HepG2 (cell line): ENCODE results near the gene WIF1. TPM values are rescaled to one million over a fixed set of nuclear protein-coding genes. Genes with fewer than 3 reads are reported as not detected.

ENCODE experiments used
- ATAC-seq: fragments of 200-7000 bp; cut with Tn5 transposase; 3 replicates; pipeline ENCODE4 v1.9.1; 2020; ENCODE audit warnings: mild to moderate bottlenecking, moderate library complexity
- BruUV-seq: library from RNA; stranded (reverse); fragments of 400-500 nt; replicated peaks from 2 replicates; lab custom pipeline; 2021; lab: Mats Ljungman, UMichigan
- CTCF ChIA-PET: fragments of 300-600 bp; formaldehyde crosslinking; extraction: SDS; loops from one replicate; lab custom pipeline; 2021; ENCODE audit warnings: low total read pairs, inconsistent platforms, low intra/inter-chr PET ratio; lab: Yijun Ruan, JAX
- POLR2A ChIA-PET: fragments of 350-600 bp; sonication (Branson Sonifier 250); formaldehyde crosslinking; loops from one replicate; lab custom pipeline; 2020; ENCODE audit warnings: antibody characterized with exemption, inconsistent platforms; lab: Yijun Ruan, JAX
- DNase-seq: peaks from one replicate; pipeline ENCODE4 v3.0.0-alpha.2; 2015; ENCODE audit warnings: low spot score
- FAIRE-seq: peaks from 3 replicates; lab custom pipeline; 2011; peaks lifted over from hg19 to GRCh38; lab: Jason Lieb, UNC
- H2AFZ ChIP-seq: one replicate; pipeline ENCODE4 v1.6.1; 2011; ENCODE audit warnings: low read length, inconsistent platforms
- H3K27ac ChIP-seq: fragments of 300-600 bp; 3 replicates; pipeline ENCODE4 v1.8.0; 2011; ENCODE audit warnings: mixed run types, mild to moderate bottlenecking, mixed read lengths, low read length, inconsistent platforms; ENCODE audit not compliant: insufficient read depth; ENCODE audit errors: extremely low read length
- H3K27me3 ChIP-seq, 2 experiments: fragments of 200-600 bp in 1 of 2; 2 replicates in 1 of 2; 3 replicates in 1 of 2; pipeline versions ENCODE4 v1.6.0 to v1.8.0; 2011; ENCODE audit warnings: low read length in 2 of 2, mild to moderate bottlenecking in 2 of 2, moderate library complexity in 2 of 2, inconsistent platforms in 1 of 2; ENCODE audit not compliant: insufficient read depth in 2 of 2, control insufficient read depth in 1 of 2
- H3K36me3 ChIP-seq, 2 experiments: fragments of 200-600 bp in 1 of 2; replicated peaks in 1 of 2; 2 replicates in 1 of 2; 3 replicates in 1 of 2; pipeline versions ENCODE4 v1.5.1 to v1.8.0; 2011; ENCODE audit warnings: low read length in 2 of 2, inconsistent platforms in 1 of 2; ENCODE audit not compliant: insufficient read depth in 2 of 2, control insufficient read depth in 1 of 2
- H3K4me1 ChIP-seq: 2 replicates; pipeline ENCODE4 v1.5.1; 2012; ENCODE audit warnings: low read length, inconsistent platforms; ENCODE audit not compliant: insufficient read depth
- H3K4me2 ChIP-seq: 2 replicates; pipeline ENCODE4 v1.6.0; 2011; ENCODE audit warnings: low read depth, low read length, inconsistent platforms
- H3K4me3 ChIP-seq, 3 experiments: fragments of 200-600 bp in 1 of 3; sonication (generic), shearing (Covaris generic) in 1 of 3; replicated peaks in 1 of 3; 2 replicates each; pipeline ENCODE4 v1.5.1; 2011 to 2016; ENCODE audit warnings: low read length in 3 of 3, inconsistent platforms in 2 of 3, low read depth in 2 of 3, mild to moderate bottlenecking in 2 of 3, control low read depth in 1 of 3, mixed read lengths in 1 of 3; ENCODE audit not compliant: insufficient read depth in 1 of 3
- H3K79me2 ChIP-seq: one replicate; pipeline ENCODE4 v1.6.1; 2011; ENCODE audit warnings: low read length, inconsistent platforms; ENCODE audit not compliant: insufficient read depth
- H3K9ac ChIP-seq: 2 replicates; pipeline ENCODE4 v1.6.0; 2011; ENCODE audit warnings: mild to moderate bottlenecking, low read depth, low read length, inconsistent platforms; ENCODE audit not compliant: insufficient read depth
- H3K9me3 ChIP-seq: 2 replicates; pipeline ENCODE4 v1.5.1; 2012; ENCODE audit warnings: mild to moderate bottlenecking, low read length
- H4K20me1 ChIP-seq: 2 replicates; pipeline ENCODE4 v1.6.0; 2011; ENCODE audit warnings: inconsistent platforms, mild to moderate bottlenecking, low read length, moderate library complexity; ENCODE audit not compliant: insufficient read depth
- DBP ChIP-seq: sonication (generic); formaldehyde crosslinking; IDR thresholded peaks from 2 replicates; pipeline ENCODE4 v1.4.0; 2020; ENCODE audit warnings: missing genetic modification reagents; ENCODE audit errors: not compliant biosample characterization
- DPF2 ChIP-seq: sonication (generic); formaldehyde crosslinking; IDR thresholded peaks from 2 replicates; pipeline ENCODE4 v1.4.0; 2020; ENCODE audit warnings: mild to moderate bottlenecking, low read depth, missing genetic modification reagents, borderline replicate concordance
- ELF3 ChIP-seq: IDR thresholded peaks from 2 replicates; pipeline ENCODE4 v1.6.1; 2016; ENCODE audit warnings: missing genetic modification reagents, missing compliant biosample characterization
- ETV5 ChIP-seq: IDR thresholded peaks from 2 replicates; pipeline ENCODE4 v1.6.1; 2018; ENCODE audit warnings: missing biosample characterization, missing genetic modification reagents, inconsistent platforms, borderline replicate concordance
- MYC ChIP-seq: sonication (generic); formaldehyde crosslinking; IDR thresholded peaks from 2 replicates; pipeline ENCODE4 v1.9.0; 2021; ENCODE audit warnings: missing genetic modification reagents, borderline replicate concordance
- TARDBP ChIP-seq: sonication (generic); formaldehyde crosslinking; IDR thresholded peaks from 2 replicates; pipeline ENCODE4 v1.8.0; 2022; ENCODE audit warnings: mild to moderate bottlenecking, missing genetic modification reagents
- TIGD3 ChIP-seq: sonication (generic); formaldehyde crosslinking; IDR thresholded peaks from 2 replicates; pipeline ENCODE4 v1.5.1; 2020; ENCODE audit warnings: mild to moderate bottlenecking, missing genetic modification reagents, borderline replicate concordance
- YY1 ChIP-seq: IDR thresholded peaks from 2 replicates; pipeline ENCODE4 v1.6.1; 2011; ENCODE audit warnings: low read length, low read depth, moderate library complexity, mild to moderate bottlenecking; ENCODE audit not compliant: insufficient read depth, insufficient replicate concordance
- ZMYM3 ChIP-seq: sonication (generic); formaldehyde crosslinking; IDR thresholded peaks from 2 replicates; pipeline ENCODE4 v1.5.1; 2020; ENCODE audit warnings: mild to moderate bottlenecking, missing genetic modification reagents
- ZNF20 ChIP-seq: sonication (generic); formaldehyde crosslinking; IDR thresholded peaks from 2 replicates; pipeline ENCODE4 v1.4.0; 2020; ENCODE audit warnings: mild to moderate bottlenecking, moderate library complexity, missing genetic modification reagents
- ZNF451 ChIP-seq: sonication (generic); formaldehyde crosslinking; IDR thresholded peaks from 2 replicates; pipeline ENCODE4 v1.5.0; 2020; ENCODE audit warnings: mild to moderate bottlenecking, missing genetic modification reagents
- ZNF770 ChIP-seq: sonication (generic); formaldehyde crosslinking; IDR thresholded peaks from 2 replicates; pipeline ENCODE4 v1.5.0; 2020; ENCODE audit warnings: mild to moderate bottlenecking, missing genetic modification reagents
- WGBS: methylation state at CpG from one replicate; pipeline ENCODE4 v1.1.6; 2017; ENCODE audit warnings: low lambda C conversion rate; 5-methylcytosine and 5-hydroxymethylcytosine counted together
- in situ Hi-C: cut with HindIII; loops from 2 replicates; pipeline ENCODE4 v1.10.0; 2017; ENCODE audit warnings: low pct_unique_long_range_greater_than_20kb; ENCODE audit not compliant: extremely low pct_ligation_motif_present
- intact Hi-C: fragments of 100-400 bp; cut with micrococcal nuclease; formaldehyde crosslinking; loops from one replicate; pipeline ENCODE4 v1.10.0; 2022; ENCODE audit not compliant: unreplicated experiment
- polyA plus RNA-seq, 8 experiments: library from polyadenylated mRNA; depleted of rRNA in 3 of 8; stranded (reverse) in 7 of 8; unstranded in 1 of 8; fragments of >200 nt; fragmentation: Illumina TruSeq in 4 of 8; extraction: Trizol in 4 of 8; gene quantifications; 2 replicates each; pipeline versions ENCODE4 v1.2.1 to v1.2.3, GENCODE V29; 2011 to 2016; ENCODE audit warnings: low read depth in 4 of 8, missing spikeins in 1 of 8, mixed read lengths in 1 of 8; ENCODE audit not compliant: insufficient read depth in 1 of 8
- total RNA-seq, 5 experiments: library from RNA; depleted of rRNA; stranded (reverse); fragments of >200 nt; fragmentation: Illumina TruSeq; extraction: Trizol; gene quantifications; 2 replicates each; pipeline ENCODE4 v1.2.3, GENCODE V29; 2016; ENCODE audit warnings: low read depth in 1 of 5
- TF ChIP-seq, protein P1 (sequence below): sonication (generic); formaldehyde crosslinking; IDR thresholded peaks from 2 replicates; pipeline ENCODE4 v1.5.0; 2020; ENCODE audit warnings: mild to moderate bottlenecking, missing genetic modification reagents
- TF ChIP-seq, protein P2 (sequence below): sonication (generic); formaldehyde crosslinking; IDR thresholded peaks from 2 replicates; pipeline ENCODE4 v1.4.0; 2020; ENCODE audit warnings: missing genetic modification reagents

Gene WIF1
- total and polyA plus RNA-seq, 2 of the 13 experiments (the other 11 are each of a cell fraction or from before 2014, with no cell fraction given) = not detected

DNA sequence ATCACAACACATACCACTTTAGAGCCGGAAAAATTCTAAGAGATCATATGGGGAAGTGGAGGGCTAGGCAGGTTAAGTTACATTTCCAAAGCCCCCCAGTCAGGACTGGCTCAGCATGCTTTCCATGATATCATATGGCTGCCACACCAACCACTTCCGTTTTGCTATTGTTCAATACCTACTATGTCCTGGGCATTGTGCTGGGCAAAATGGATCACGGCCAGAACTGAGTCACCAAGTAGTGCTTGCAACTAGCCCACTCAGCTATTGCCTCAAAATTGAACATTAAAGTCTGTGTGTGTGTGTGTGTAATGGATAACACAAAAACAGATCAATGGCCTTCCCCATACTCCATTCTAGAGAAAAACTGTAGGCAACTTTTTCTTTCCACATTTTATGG lies 22.7 kb downstream of the WIF1 start (continued):
- TF ChIP-seq DBP = no peak
- TF ChIP-seq, protein P1, sequence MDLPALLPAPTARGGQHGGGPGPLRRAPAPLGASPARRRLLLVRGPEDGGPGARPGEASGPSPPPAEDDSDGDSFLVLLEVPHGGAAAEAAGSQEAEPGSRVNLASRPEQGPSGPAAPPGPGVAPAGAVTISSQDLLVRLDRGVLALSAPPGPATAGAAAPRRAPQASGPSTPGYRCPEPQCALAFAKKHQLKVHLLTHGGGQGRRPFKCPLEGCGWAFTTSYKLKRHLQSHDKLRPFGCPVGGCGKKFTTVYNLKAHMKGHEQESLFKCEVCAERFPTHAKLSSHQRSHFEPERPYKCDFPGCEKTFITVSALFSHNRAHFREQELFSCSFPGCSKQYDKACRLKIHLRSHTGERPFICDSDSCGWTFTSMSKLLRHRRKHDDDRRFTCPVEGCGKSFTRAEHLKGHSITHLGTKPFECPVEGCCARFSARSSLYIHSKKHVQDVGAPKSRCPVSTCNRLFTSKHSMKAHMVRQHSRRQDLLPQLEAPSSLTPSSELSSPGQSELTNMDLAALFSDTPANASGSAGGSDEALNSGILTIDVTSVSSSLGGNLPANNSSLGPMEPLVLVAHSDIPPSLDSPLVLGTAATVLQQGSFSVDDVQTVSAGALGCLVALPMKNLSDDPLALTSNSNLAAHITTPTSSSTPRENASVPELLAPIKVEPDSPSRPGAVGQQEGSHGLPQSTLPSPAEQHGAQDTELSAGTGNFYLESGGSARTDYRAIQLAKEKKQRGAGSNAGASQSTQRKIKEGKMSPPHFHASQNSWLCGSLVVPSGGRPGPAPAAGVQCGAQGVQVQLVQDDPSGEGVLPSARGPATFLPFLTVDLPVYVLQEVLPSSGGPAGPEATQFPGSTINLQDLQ (CRISPR knock-in tag) = no peak
- TF ChIP-seq, protein P2, sequence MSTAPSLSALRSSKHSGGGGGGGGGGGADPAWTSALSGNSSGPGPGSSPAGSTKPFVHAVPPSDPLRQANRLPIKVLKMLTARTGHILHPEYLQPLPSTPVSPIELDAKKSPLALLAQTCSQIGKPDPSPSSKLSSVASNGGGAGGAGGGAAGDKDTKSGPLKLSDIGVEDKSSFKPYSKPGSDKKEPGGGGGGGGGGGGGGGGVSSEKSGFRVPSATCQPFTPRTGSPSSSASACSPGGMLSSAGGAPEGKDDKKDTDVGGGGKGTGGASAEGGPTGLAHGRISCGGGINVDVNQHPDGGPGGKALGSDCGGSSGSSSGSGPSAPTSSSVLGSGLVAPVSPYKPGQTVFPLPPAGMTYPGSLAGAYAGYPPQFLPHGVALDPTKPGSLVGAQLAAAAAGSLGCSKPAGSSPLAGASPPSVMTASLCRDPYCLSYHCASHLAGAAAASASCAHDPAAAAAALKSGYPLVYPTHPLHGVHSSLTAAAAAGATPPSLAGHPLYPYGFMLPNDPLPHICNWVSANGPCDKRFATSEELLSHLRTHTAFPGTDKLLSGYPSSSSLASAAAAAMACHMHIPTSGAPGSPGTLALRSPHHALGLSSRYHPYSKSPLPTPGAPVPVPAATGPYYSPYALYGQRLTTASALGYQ = no peak

DNA sequence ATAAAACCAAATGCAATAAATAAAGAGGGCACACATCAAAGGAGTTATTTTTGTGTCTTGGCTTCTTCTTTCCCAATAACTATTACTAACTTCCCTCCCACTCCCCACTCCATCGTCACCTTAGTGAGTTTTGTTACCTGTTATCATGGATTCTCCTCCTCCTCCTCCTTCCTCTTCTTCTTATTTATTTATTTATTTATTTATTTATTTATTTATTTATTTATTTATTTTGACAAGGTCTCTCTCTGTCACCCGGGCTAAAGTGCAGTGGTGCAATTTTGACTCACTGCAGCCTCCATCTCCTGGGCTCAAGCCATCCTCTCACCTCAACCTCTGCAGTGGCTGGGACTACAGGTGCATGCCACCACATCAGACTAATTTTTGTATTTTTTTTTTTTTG lies 26.4 kb downstream of the WIF1 start:
- BruUV-seq = no TSS peak
- H2AFZ ChIP-seq = no peak overlapping the region
- 34% methylated on average over 2 of the region's 2 CpGs for WGBS
- H3K79me2 ChIP-seq = no peaks in the 10 kb centered on the region
- no peaks in the 10 kb centered on the region for H3K27me3 ChIP-seq
- DNase-seq (no peak), ATAC-seq (no peak), FAIRE-seq (no peak)
- H3K4me3 ChIP-seq = no peak overlapping the region
- no peak overlapping the region for H3K4me2 ChIP-seq
- no peaks in the 10 kb centered on the region for H3K36me3 ChIP-seq
- in situ Hi-C loops (no loop called here), intact Hi-C loops (no loop called here)
- POLR2A ChIA-PET = no interaction called here
- no peaks in the 10 kb centered on the region for H3K9me3 ChIP-seq
- no peak for TF ChIP-seq ETV5
- no peak for TF ChIP-seq ZNF20 (CRISPR knock-in tag)
- TF ChIP-seq ZNF451 (CRISPR knock-in tag) = no peak
- TF ChIP-seq ELF3 (CRISPR knock-in tag) = no peak
- no peak for TF ChIP-seq TIGD3 (CRISPR knock-in tag)
- no peak for TF ChIP-seq ZMYM3 (CRISPR knock-in tag)
- no peak for TF ChIP-seq MYC (CRISPR knock-in tag)
- no peak for TF ChIP-seq ZNF770 (CRISPR knock-in tag)
- TF ChIP-seq TARDBP (CRISPR knock-in tag) = no peak
- no peak for TF ChIP-seq YY1
- TF ChIP-seq DPF2 (CRISPR knock-in tag) = no peak
- no peaks in the 10 kb centered on the region for H4K20me1 ChIP-seq
- no peak overlapping the region for H3K9ac ChIP-seq
- no peaks in the 10 kb centered on the region for H3K4me1 ChIP-seq
- no peak overlapping the region for H3K27ac ChIP-seq
- CTCF ChIA-PET = no interaction called here
